ENCODE measurements around the gene SFXN3.

SFXN3 gene

GRCh38 chr10:101053516-101053915 lies 22.5 kb downstream of the SFXN3 start:
- Histone ChIP-seq H3K4me2 (ENCODE audit: low read length) (no peak overlapping the region), H3K4me3 (ENCODE audit: low read depth, low read length) (no peak overlapping the region), H2AFZ (no peak overlapping the region), H3K79me2 (no peaks in the 10 kb centered on the region), H3K27ac (no peak overlapping the region), H3K4me1 (peaks cover 4% of the 10 kb centered on the region), H3K27me3 (ENCODE audit: control insufficient read depth, insufficient read depth, low read length) (no peaks in the 10 kb centered on the region), H3K9ac (no peak overlapping the region), H3K36me3 (ENCODE audit: control insufficient read depth, insufficient read depth, low read length) (no peaks in the 10 kb centered on the region), H3K9me3 (ENCODE audit: control insufficient read depth, low read length) (no peaks in the 10 kb centered on the region)
- TF ChIP-seq CTCF (IDR thresholded peaks at IDR 0.05) = no peak

- peaks cover 4% of the 10 kb centered on the region for H3K4me1 ChIP-seq
- no peak for TF ChIP-seq CTCF (IDR thresholded peaks at IDR 0.05)
- no peak overlapping the region for H3K4me2 ChIP-seq (ENCODE audit: low read length)
- H3K9ac ChIP-seq = no peak overlapping the region
- no peaks in the 10 kb centered on the region for H3K27me3 ChIP-seq (ENCODE audit: control insufficient read depth, insufficient read depth, low read length)
- H3K27ac ChIP-seq = no peak overlapping the region
- H3K4me3 ChIP-seq (ENCODE audit: low read depth, low read length) = no peak overlapping the region
- no peaks in the 10 kb centered on the region for H3K79me2 ChIP-seq
- H3K9me3 ChIP-seq (ENCODE audit: control insufficient read depth, low read length) = no peaks in the 10 kb centered on the region
- no peaks in the 10 kb centered on the region for H3K36me3 ChIP-seq (ENCODE audit: control insufficient read depth, insufficient read depth, low read length)
- no peak overlapping the region for H2AFZ ChIP-seq
Observed at GRCh38 chr10:101054351-101054750, 23.3 kb downstream of the SFXN3 start.

GRCh38 chr10:101054876-101055275 lies 23.8 kb downstream of the SFXN3 start:
- Histone ChIP-seq H3K9me3 (ENCODE audit: control insufficient read depth, low read length) (no peaks in the 10 kb centered on the region), H2AFZ (no peak overlapping the region), H3K4me2 (ENCODE audit: low read length) (no peak overlapping the region), H3K27me3 (ENCODE audit: control insufficient read depth, insufficient read depth, low read length) (no peaks in the 10 kb centered on the region), H3K4me3 (ENCODE audit: low read depth, low read length) (no peak overlapping the region), H3K9ac (no peak overlapping the region), H3K36me3 (ENCODE audit: control insufficient read depth, insufficient read depth, low read length) (no peaks in the 10 kb centered on the region), H3K79me2 (no peaks in the 10 kb centered on the region), H3K4me1 (peaks cover 7% of the 10 kb centered on the region), H3K27ac (no peak overlapping the region)
- no peak for TF ChIP-seq CTCF (IDR thresholded peaks at IDR 0.05)

- no peaks in the 10 kb centered on the region for H3K27me3 ChIP-seq (ENCODE audit: control insufficient read depth, insufficient read depth, low read length)
- H3K27ac ChIP-seq = no peak overlapping the region
- H3K4me1 ChIP-seq = peaks cover 9% of the 10 kb centered on the region
- H3K4me2 ChIP-seq (ENCODE audit: low read length) = no peak overlapping the region
- H3K36me3 ChIP-seq (ENCODE audit: control insufficient read depth, insufficient read depth, low read length) = no peaks in the 10 kb centered on the region
- H3K79me2 ChIP-seq = no peaks in the 10 kb centered on the region
- TF ChIP-seq CTCF (IDR thresholded peaks at IDR 0.05) = no peak
- H3K9me3 ChIP-seq (ENCODE audit: control insufficient read depth, low read length) = no peaks in the 10 kb centered on the region
- no peak overlapping the region for H2AFZ ChIP-seq
- H3K9ac ChIP-seq = no peak overlapping the region
- no peak overlapping the region for H3K4me3 ChIP-seq (ENCODE audit: low read depth, low read length)
Observed at GRCh38 chr10:101055411-101055810, 24.4 kb downstream of the SFXN3 start.

GRCh38 chr10:101056365-101057151 lies 25.5 kb downstream of the SFXN3 start:
- Histone ChIP-seq H3K36me3 (ENCODE audit: control insufficient read depth, insufficient read depth, low read length) (no peaks in the 10 kb centered on the region), H3K79me2 (no peaks in the 10 kb centered on the region), H3K9me3 (ENCODE audit: control insufficient read depth, low read length) (no peaks in the 10 kb centered on the region), H3K4me1 (peaks cover 6% of the 10 kb centered on the region), H3K4me3 (ENCODE audit: low read depth, low read length) (no peak overlapping the region), H3K27me3 (ENCODE audit: control insufficient read depth, insufficient read depth, low read length) (no peaks in the 10 kb centered on the region), H3K9ac (no peak overlapping the region), H3K27ac (no peak overlapping the region), H2AFZ (no peak overlapping the region), H3K4me2 (ENCODE audit: low read length) (no peak overlapping the region)
- no peak for TF ChIP-seq CTCF (IDR thresholded peaks at IDR 0.05)
